Caco-2 (cell line): ENCODE results near the gene ZNF518B. TPM values are rescaled to one million over a fixed set of nuclear protein-coding genes. Genes with fewer than 3 reads are reported as not detected.

Experiments used
- BruUV-seq: library from RNA; stranded (reverse); fragments of 400-500 nt; replicated peaks from 2 replicates; lab custom pipeline; 2021; lab: Mats Ljungman, UMichigan
- CTCF ChIA-PET: fragments of 300-600 bp; sonication (Branson Sonifier 250); formaldehyde crosslinking; loops from one replicate; lab custom pipeline; 2022; ENCODE audit warnings: antibody characterized with exemption; lab: Charles Lee
- POLR2A ChIA-PET: fragments of 300-600 bp; sonication (Branson Sonifier 250); formaldehyde crosslinking; loops from one replicate; lab custom pipeline; 2022; ENCODE audit warnings: antibody characterized with exemption; lab: Charles Lee
- DNase-seq, 2 experiments: peaks; one replicate each; pipeline versions ENCODE4 v3.0.0 to v3.0.0-alpha.2; 2020 to 2022
- H3K27me3 ChIP-seq: replicated peaks from 2 replicates; pipeline ENCODE4 v1.6.0; 2011; ENCODE audit warnings: low read length; ENCODE audit not compliant: control insufficient read depth, insufficient read depth
- H3K36me3 ChIP-seq: 2 replicates; pipeline ENCODE4 v1.5.1; 2011; ENCODE audit warnings: low read length; ENCODE audit not compliant: control insufficient read depth, insufficient read depth
- H3K4me1 ChIP-seq: fragments of 250-450 bp; sonication (Bioruptor Pico); 2 replicates; pipeline ENCODE4 v1.5.1; 2020; ENCODE audit warnings: mild to moderate bottlenecking
- H3K4me3 ChIP-seq: 2 replicates; pipeline ENCODE4 v1.5.1; 2011; ENCODE audit warnings: low read depth, mild to moderate bottlenecking, control low read depth, low read length
- H3K9me3 ChIP-seq: fragments of 250-450 bp; sonication (Bioruptor Pico); 2 replicates; pipeline ENCODE4 v1.5.1; 2020; ENCODE audit warnings: mild to moderate bottlenecking, moderate library complexity
- H3K27ac Mint-ChIP-seq: one replicate; pipeline ENCODE4 v1.8.0; 2022; ENCODE audit warnings: mixed read lengths; ENCODE audit not compliant: unreplicated experiment
- H3K27me3 Mint-ChIP-seq: one replicate; pipeline ENCODE4 v1.8.0; 2022; ENCODE audit warnings: mixed read lengths; ENCODE audit not compliant: insufficient read depth, unreplicated experiment
- H3K36me3 Mint-ChIP-seq: one replicate; pipeline ENCODE4 v1.8.0; 2022; ENCODE audit warnings: mild to moderate bottlenecking, mixed read lengths; ENCODE audit not compliant: insufficient read depth, unreplicated experiment
- H3K4me1 Mint-ChIP-seq: one replicate; pipeline ENCODE4 v1.8.0; 2022; ENCODE audit warnings: low read depth, mixed read lengths; ENCODE audit not compliant: unreplicated experiment
- H3K4me3 Mint-ChIP-seq: one replicate; pipeline ENCODE4 v1.8.0; 2022; ENCODE audit warnings: mild to moderate bottlenecking, moderate library complexity, mixed read lengths; ENCODE audit not compliant: unreplicated experiment
- H3K9me3 Mint-ChIP-seq: one replicate; pipeline ENCODE4 v1.8.0; 2022; ENCODE audit warnings: mixed read lengths; ENCODE audit not compliant: unreplicated experiment
- intact Hi-C: fragments of 100-400 bp; cut with micrococcal nuclease; formaldehyde crosslinking; loops from one replicate; pipeline ENCODE4 v1.10.0; 2022; ENCODE audit not compliant: unreplicated experiment
- total RNA-seq: library from RNA; stranded (reverse); gene quantifications from 2 replicates; pipeline ENCODE4 v1.2.3, GENCODE V29; 2022
- TF ChIP-seq, protein P1 (sequence below), 2 experiments: fragments of 200-600 bp in 1 of 2; IDR thresholded peaks; 1 replicate in 1 of 2; 2 replicates in 1 of 2; pipeline versions ENCODE4 v1.5.1 to v1.8.0; 2011 to 2022; ENCODE audit warnings: antibody characterized with exemption in 1 of 2, control low read depth in 1 of 2, inconsistent platforms in 1 of 2, low read depth in 1 of 2, low read length in 1 of 2, mild to moderate bottlenecking in 1 of 2, moderate library complexity in 1 of 2; ENCODE audit not compliant: insufficient read depth in 1 of 2, severe bottlenecking in 1 of 2, unreplicated experiment in 1 of 2

Gene ZNF518B
- total RNA-seq, 1 experiment from 2014 or later: not detected

DNA sequence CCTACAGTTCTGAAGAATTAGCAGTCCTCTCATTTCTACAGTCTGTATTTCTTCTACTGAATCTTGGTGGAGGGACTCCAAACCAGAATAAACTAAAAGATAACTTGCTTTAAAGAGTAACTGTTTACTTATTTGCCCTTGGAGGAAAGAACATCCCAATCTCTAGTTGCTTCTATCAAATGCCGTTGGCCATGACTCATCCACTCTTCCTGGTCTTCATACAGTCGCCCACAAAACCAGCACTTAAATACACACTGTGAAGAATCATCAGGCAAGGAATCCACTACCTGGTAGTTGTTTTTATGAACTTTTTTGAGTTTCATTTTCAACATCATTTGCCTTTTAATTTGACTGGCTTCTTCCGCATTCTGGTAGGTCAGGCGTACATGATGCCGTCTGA, 14.2 kb downstream of the ZNF518B start:
- no peak overlapping the region for H3K27ac Mint-ChIP-seq
- H3K9me3 Mint-ChIP-seq: no peaks in the 10 kb centered on the region
- no TSS peak for BruUV-seq
- Histone ChIP-seq H3K4me3 (no peak overlapping the region), H3K4me1 (no peaks in the 10 kb centered on the region), H3K36me3 (no peaks in the 10 kb centered on the region), H3K27me3 (no peaks in the 10 kb centered on the region), H3K9me3 (no peaks in the 10 kb centered on the region)
- POLR2A ChIA-PET: no interaction called here
- H3K27me3 Mint-ChIP-seq: peaks cover 22% of the 10 kb centered on the region
- intact Hi-C loops: no loop called here
- no peak for DNase-seq
- TF ChIP-seq, protein P1, sequence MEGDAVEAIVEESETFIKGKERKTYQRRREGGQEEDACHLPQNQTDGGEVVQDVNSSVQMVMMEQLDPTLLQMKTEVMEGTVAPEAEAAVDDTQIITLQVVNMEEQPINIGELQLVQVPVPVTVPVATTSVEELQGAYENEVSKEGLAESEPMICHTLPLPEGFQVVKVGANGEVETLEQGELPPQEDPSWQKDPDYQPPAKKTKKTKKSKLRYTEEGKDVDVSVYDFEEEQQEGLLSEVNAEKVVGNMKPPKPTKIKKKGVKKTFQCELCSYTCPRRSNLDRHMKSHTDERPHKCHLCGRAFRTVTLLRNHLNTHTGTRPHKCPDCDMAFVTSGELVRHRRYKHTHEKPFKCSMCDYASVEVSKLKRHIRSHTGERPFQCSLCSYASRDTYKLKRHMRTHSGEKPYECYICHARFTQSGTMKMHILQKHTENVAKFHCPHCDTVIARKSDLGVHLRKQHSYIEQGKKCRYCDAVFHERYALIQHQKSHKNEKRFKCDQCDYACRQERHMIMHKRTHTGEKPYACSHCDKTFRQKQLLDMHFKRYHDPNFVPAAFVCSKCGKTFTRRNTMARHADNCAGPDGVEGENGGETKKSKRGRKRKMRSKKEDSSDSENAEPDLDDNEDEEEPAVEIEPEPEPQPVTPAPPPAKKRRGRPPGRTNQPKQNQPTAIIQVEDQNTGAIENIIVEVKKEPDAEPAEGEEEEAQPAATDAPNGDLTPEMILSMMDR (IDR thresholded peaks at IDR 0.05; ENCODE audit: insufficient read depth in 1 of 2, low read depth in 1 of 2, low read length in 1 of 2, severe bottlenecking in 1 of 2, unreplicated experiment in 1 of 2): no peak
- H3K4me3 Mint-ChIP-seq: no peak overlapping the region
- no peaks in the 10 kb centered on the region for H3K4me1 Mint-ChIP-seq
- CTCF ChIA-PET: no interaction called here
- no peaks in the 10 kb centered on the region for H3K36me3 Mint-ChIP-seq

- no peak for DNase-seq
- no peaks in the 10 kb centered on the region for H3K27me3 ChIP-seq
- no peaks in the 10 kb centered on the region for H3K9me3 ChIP-seq
- no peaks in the 10 kb centered on the region for H3K36me3 ChIP-seq
- intact Hi-C loops: no loop called here
- Mint-ChIP-seq H3K27ac (no peak overlapping the region), H3K4me1 (no peaks in the 10 kb centered on the region), H3K9me3 (no peaks in the 10 kb centered on the region), H3K27me3 (peaks cover 18% of the 10 kb centered on the region), H3K36me3 (no peaks in the 10 kb centered on the region), H3K4me3 (no peak overlapping the region)
- CTCF ChIA-PET: no interaction called here
- BruUV-seq: no TSS peak
- POLR2A ChIA-PET: no interaction called here
- H3K4me1 ChIP-seq: no peaks in the 10 kb centered on the region
- TF ChIP-seq, protein P1 (IDR thresholded peaks at IDR 0.05; ENCODE audit: insufficient read depth in 1 of 2, low read depth in 1 of 2, low read length in 1 of 2, severe bottlenecking in 1 of 2, unreplicated experiment in 1 of 2): no peak
- H3K4me3 ChIP-seq: no peak overlapping the region
Measured at GRCh38 chr4:10441512-10441911, 15.7 kb downstream of the ZNF518B start.

GRCh38 chr4:10438924-10439323, 18.3 kb downstream of the ZNF518B start:
- Histone ChIP-seq H3K27me3 (no peaks in the 10 kb centered on the region), H3K9me3 (no peaks in the 10 kb centered on the region), H3K36me3 (no peaks in the 10 kb centered on the region), H3K4me1 (no peaks in the 10 kb centered on the region), H3K4me3 (no peak overlapping the region)
- TF ChIP-seq, protein P1 (IDR thresholded peaks at IDR 0.05; ENCODE audit: insufficient read depth in 1 of 2, low read depth in 1 of 2, low read length in 1 of 2, severe bottlenecking in 1 of 2, unreplicated experiment in 1 of 2): no peak
- ChIA-PET CTCF (no interaction called here), POLR2A (no interaction called here)
- H3K9me3 Mint-ChIP-seq: no peaks in the 10 kb centered on the region
- H3K27ac Mint-ChIP-seq: no peak overlapping the region
- no peak overlapping the region for H3K4me3 Mint-ChIP-seq
- DNase-seq: no peak
- H3K4me1 Mint-ChIP-seq: no peaks in the 10 kb centered on the region
- no peaks in the 10 kb centered on the region for H3K36me3 Mint-ChIP-seq
- intact Hi-C loops: no loop called here
- peaks cover 15% of the 10 kb centered on the region for H3K27me3 Mint-ChIP-seq
- BruUV-seq: no TSS peak
